HepG2 (cell line): ENCODE measurements around the gene MCOLN1. TPM values are rescaled to one million over a fixed set of nuclear protein-coding genes. Genes with fewer than 3 reads are reported as not detected.

Experiments
- ATAC-seq: fragments of 200-7000 bp; cut with Tn5 transposase; 3 replicates; pipeline ENCODE4 v1.9.1; 2020; ENCODE audit warnings: mild to moderate bottlenecking, moderate library complexity
- BruUV-seq: library from RNA; stranded (reverse); fragments of 400-500 nt; replicated peaks from 2 replicates; lab custom pipeline; 2021; lab: Mats Ljungman, UMichigan
- CTCF ChIA-PET: fragments of 300-600 bp; formaldehyde crosslinking; extraction: SDS; loops from one replicate; lab custom pipeline; 2021; ENCODE audit warnings: low total read pairs, inconsistent platforms, low intra/inter-chr PET ratio; lab: Yijun Ruan, JAX
- POLR2A ChIA-PET: fragments of 350-600 bp; sonication (Branson Sonifier 250); formaldehyde crosslinking; loops from one replicate; lab custom pipeline; 2020; ENCODE audit warnings: antibody characterized with exemption, inconsistent platforms; lab: Yijun Ruan, JAX
- DNase-seq: peaks from one replicate; pipeline ENCODE4 v3.0.0-alpha.2; 2015; ENCODE audit warnings: low spot score
- FAIRE-seq: peaks from 3 replicates; lab custom pipeline; 2011; peaks lifted over from hg19 to GRCh38; lab: Jason Lieb, UNC
- H2AFZ ChIP-seq: one replicate; pipeline ENCODE4 v1.6.1; 2011; ENCODE audit warnings: low read length, inconsistent platforms
- H3K27ac ChIP-seq: fragments of 300-600 bp; 3 replicates; pipeline ENCODE4 v1.8.0; 2011; ENCODE audit warnings: mixed run types, mild to moderate bottlenecking, mixed read lengths, low read length, inconsistent platforms; ENCODE audit not compliant: insufficient read depth; ENCODE audit errors: extremely low read length
- H3K27me3 ChIP-seq, 2 experiments: fragments of 200-600 bp in 1 of 2; 2 replicates in 1 of 2; 3 replicates in 1 of 2; pipeline versions ENCODE4 v1.6.0 to v1.8.0; 2011; ENCODE audit warnings: low read length in 2 of 2, mild to moderate bottlenecking in 2 of 2, moderate library complexity in 2 of 2, inconsistent platforms in 1 of 2; ENCODE audit not compliant: insufficient read depth in 2 of 2, control insufficient read depth in 1 of 2
- H3K36me3 ChIP-seq, 2 experiments: fragments of 200-600 bp in 1 of 2; replicated peaks in 1 of 2; 2 replicates in 1 of 2; 3 replicates in 1 of 2; pipeline versions ENCODE4 v1.5.1 to v1.8.0; 2011; ENCODE audit warnings: low read length in 2 of 2, inconsistent platforms in 1 of 2; ENCODE audit not compliant: insufficient read depth in 2 of 2, control insufficient read depth in 1 of 2
- H3K4me1 ChIP-seq: 2 replicates; pipeline ENCODE4 v1.5.1; 2012; ENCODE audit warnings: low read length, inconsistent platforms; ENCODE audit not compliant: insufficient read depth
- H3K4me2 ChIP-seq: 2 replicates; pipeline ENCODE4 v1.6.0; 2011; ENCODE audit warnings: low read depth, low read length, inconsistent platforms
- H3K4me3 ChIP-seq, 3 experiments: fragments of 200-600 bp in 1 of 3; sonication (generic), shearing (Covaris generic) in 1 of 3; replicated peaks in 1 of 3; 2 replicates each; pipeline ENCODE4 v1.5.1; 2011 to 2016; ENCODE audit warnings: low read length in 3 of 3, inconsistent platforms in 2 of 3, low read depth in 2 of 3, mild to moderate bottlenecking in 2 of 3, control low read depth in 1 of 3, mixed read lengths in 1 of 3; ENCODE audit not compliant: insufficient read depth in 1 of 3
- H3K79me2 ChIP-seq: one replicate; pipeline ENCODE4 v1.6.1; 2011; ENCODE audit warnings: low read length, inconsistent platforms; ENCODE audit not compliant: insufficient read depth
- H3K9ac ChIP-seq: 2 replicates; pipeline ENCODE4 v1.6.0; 2011; ENCODE audit warnings: mild to moderate bottlenecking, low read depth, low read length, inconsistent platforms; ENCODE audit not compliant: insufficient read depth
- H3K9me3 ChIP-seq: 2 replicates; pipeline ENCODE4 v1.5.1; 2012; ENCODE audit warnings: mild to moderate bottlenecking, low read length
- H4K20me1 ChIP-seq: 2 replicates; pipeline ENCODE4 v1.6.0; 2011; ENCODE audit warnings: inconsistent platforms, mild to moderate bottlenecking, low read length, moderate library complexity; ENCODE audit not compliant: insufficient read depth
- ARID2 ChIP-seq: sonication (generic); formaldehyde crosslinking; IDR thresholded peaks from 2 replicates; pipeline ENCODE4 v1.8.1; 2022; ENCODE audit warnings: mild to moderate bottlenecking, missing genetic modification reagents, borderline replicate concordance
- BORCS8-MEF2B ChIP-seq: sonication (generic); formaldehyde crosslinking; IDR thresholded peaks from 2 replicates; pipeline ENCODE4 v1.8.0; 2022; ENCODE audit warnings: mild to moderate bottlenecking, missing genetic modification reagents
- ELF3 ChIP-seq: IDR thresholded peaks from 2 replicates; pipeline ENCODE4 v1.6.1; 2016; ENCODE audit warnings: missing genetic modification reagents, missing compliant biosample characterization
- ESRRA ChIP-seq: sonication (generic); formaldehyde crosslinking; IDR thresholded peaks from 2 replicates; pipeline ENCODE4 v1.5.1; 2020; ENCODE audit warnings: mild to moderate bottlenecking, low read depth, missing genetic modification reagents
- KLF13 ChIP-seq: sonication (generic); formaldehyde crosslinking; IDR thresholded peaks from 2 replicates; pipeline ENCODE4 v1.4.0; 2020; ENCODE audit warnings: mild to moderate bottlenecking, missing genetic modification reagents
- NAIF1 ChIP-seq: sonication (generic); formaldehyde crosslinking; IDR thresholded peaks from 2 replicates; pipeline ENCODE4 v1.5.0; 2020; ENCODE audit warnings: mild to moderate bottlenecking, missing genetic modification reagents, borderline replicate concordance
- NR0B2 ChIP-seq: sonication (generic); formaldehyde crosslinking; IDR thresholded peaks from 2 replicates; pipeline ENCODE4 v1.4.0; 2020; ENCODE audit warnings: mild to moderate bottlenecking, missing genetic modification reagents
- SNAPC5 ChIP-seq: sonication (generic); formaldehyde crosslinking; IDR thresholded peaks from 2 replicates; pipeline ENCODE4 v1.8.1; 2023; ENCODE audit warnings: mild to moderate bottlenecking, missing genetic modification reagents, borderline replicate concordance
- ZKSCAN8 ChIP-seq: IDR thresholded peaks from 2 replicates; pipeline ENCODE4 v1.6.1; 2016; ENCODE audit warnings: borderline replicate concordance, missing genetic modification reagents, missing compliant biosample characterization
- ZNF296 ChIP-seq: sonication (generic); formaldehyde crosslinking; conservative IDR thresholded peaks from 2 replicates; pipeline ENCODE4 v1.5.0; 2020; ENCODE audit warnings: mild to moderate bottlenecking, missing genetic modification reagents
- ZNF326 ChIP-seq: sonication (generic); formaldehyde crosslinking; IDR thresholded peaks from 2 replicates; pipeline ENCODE4 v1.4.0; 2020; ENCODE audit warnings: missing genetic modification reagents, borderline replicate concordance
- ZNF430 ChIP-seq: sonication (generic); formaldehyde crosslinking; IDR thresholded peaks from 2 replicates; pipeline ENCODE4 v1.9.0; 2021; ENCODE audit warnings: mild to moderate bottlenecking, missing genetic modification reagents
- ZNF556 ChIP-seq: sonication (generic); formaldehyde crosslinking; IDR thresholded peaks from 2 replicates; pipeline ENCODE4 v1.4.0; 2020; ENCODE audit warnings: mild to moderate bottlenecking, missing genetic modification reagents, borderline replicate concordance
- WGBS: methylation state at CpG from one replicate; pipeline ENCODE4 v1.1.6; 2017; ENCODE audit warnings: low lambda C conversion rate; 5-methylcytosine and 5-hydroxymethylcytosine counted together
- in situ Hi-C: cut with HindIII; loops from 2 replicates; pipeline ENCODE4 v1.10.0; 2017; ENCODE audit warnings: low pct_unique_long_range_greater_than_20kb; ENCODE audit not compliant: extremely low pct_ligation_motif_present
- intact Hi-C: fragments of 100-400 bp; cut with micrococcal nuclease; formaldehyde crosslinking; loops from one replicate; pipeline ENCODE4 v1.10.0; 2022; ENCODE audit not compliant: unreplicated experiment
- polyA plus RNA-seq, 8 experiments: library from polyadenylated mRNA; depleted of rRNA in 3 of 8; stranded (reverse) in 7 of 8; unstranded in 1 of 8; fragments of >200 nt; fragmentation: Illumina TruSeq in 4 of 8; extraction: Trizol in 4 of 8; gene quantifications; 2 replicates each; pipeline versions ENCODE4 v1.2.1 to v1.2.3, GENCODE V29; 2011 to 2016; ENCODE audit warnings: low read depth in 4 of 8, missing spikeins in 1 of 8, mixed read lengths in 1 of 8; ENCODE audit not compliant: insufficient read depth in 1 of 8
- total RNA-seq, 5 experiments: library from RNA; depleted of rRNA; stranded (reverse); fragments of >200 nt; fragmentation: Illumina TruSeq; extraction: Trizol; gene quantifications; 2 replicates each; pipeline ENCODE4 v1.2.3, GENCODE V29; 2016; ENCODE audit warnings: low read depth in 1 of 5

Gene MCOLN1
- total and polyA plus RNA-seq, 2 of the 13 experiments (the other 11 are each of a cell fraction or from before 2014, with no cell fraction given), result 3.4 to 15.7 TPM

GRCh38 chr19:7578127-7578526 is 55.7 kb downstream of the MCOLN1 start:
- intact Hi-C loops, result no loop called here
- Histone ChIP-seq H3K36me3 (no peaks in the 10 kb centered on the region), H3K4me1 (no peaks in the 10 kb centered on the region), H4K20me1 (no peaks in the 10 kb centered on the region), H3K27me3 (peaks cover 2 to 20% of the 10 kb centered on the region in 2 experiments; a peak in 2 of 5 replicates), H3K4me2 (no peak overlapping the region), H3K9ac (no peak overlapping the region), H2AFZ (no peak overlapping the region), H3K4me3 (no peak overlapping the region), H3K27ac (no peak overlapping the region), H3K79me2 (no peaks in the 10 kb centered on the region), H3K9me3 (no peaks in the 10 kb centered on the region)
- DNase-seq (no peak), ATAC-seq (no peak), FAIRE-seq (no peak)
- 37% methylated on average over 6 of the region's 6 CpGs for WGBS
- TF ChIP-seq KLF13 (CRISPR knock-in tag) (no peak), SNAPC5 (no peak), NR0B2 (CRISPR knock-in tag) (no peak), ARID2 (no peak), NAIF1 (CRISPR knock-in tag) (no peak), ZNF326 (no peak), ZNF296 (CRISPR knock-in tag) (no peak)
- in situ Hi-C loops, result no loop called here
- ChIA-PET POLR2A (no interaction called here), CTCF (no interaction called here)
- no TSS peak for BruUV-seq

- intact Hi-C loops, result no loop called here
Observed at GRCh38 chr19:7579182-7579581, 56.8 kb downstream of the MCOLN1 start.

More at GRCh38 chr19:7579182-7579581, 56.8 kb downstream of the MCOLN1 start:
- TF ChIP-seq ESRRA, result no peak
- TF ChIP-seq ZKSCAN8, result no peak
- TF ChIP-seq ZNF556, result no peak
- TF ChIP-seq ZNF430 (CRISPR knock-in tag), result no peak
- TF ChIP-seq ELF3 (CRISPR knock-in tag), result no peak
- TF ChIP-seq BORCS8-MEF2B (CRISPR knock-in tag), result no peak
- in situ Hi-C loops, result no loop called here
- FAIRE-seq (no peak), DNase-seq (no peak), ATAC-seq (no peak)
- Histone ChIP-seq H3K27me3 (peaks cover 2 to 20% of the 10 kb centered on the region in 2 experiments; a peak in 2 of 5 replicates), H4K20me1 (no peaks in the 10 kb centered on the region), H3K4me1 (no peaks in the 10 kb centered on the region), H2AFZ (no peak overlapping the region), H3K27ac (no peak overlapping the region), H3K79me2 (no peaks in the 10 kb centered on the region), H3K9me3 (no peaks in the 10 kb centered on the region), H3K9ac (no peak overlapping the region), H3K4me3 (no peak overlapping the region), H3K4me2 (no peak overlapping the region), H3K36me3 (no peaks in the 10 kb centered on the region)
- CTCF ChIA-PET, result no interaction called here
- POLR2A ChIA-PET, result no interaction called here
- BruUV-seq, result no TSS peak
- WGBS, result 10% methylated on average over 6 of the region's 6 CpGs
